ENCODE results near the gene ITGAD.
"Not testable (repeated sequence)": the region's sequence is repeated elsewhere in the genome, so short reads cannot be mapped to it uniquely, and the experiment has no call there.

The ITGAD gene

GRCh38 chr16:31429796-31430195 is 36.7 kb downstream of the ITGAD start:
- no peak for DNase-seq (ENCODE audit: low spot score)

GRCh38 chr16:31430380-31431052 is 37.4 kb downstream of the ITGAD start:
- no peak for DNase-seq (ENCODE audit: low spot score)

- DNase-seq (ENCODE audit: low spot score): no peak
Observed at GRCh38 chr16:31435341-31436220, 42.4 kb downstream of the ITGAD start.

- no peak for DNase-seq (ENCODE audit: low spot score)
Observed at GRCh38 chr16:31436221-31437045, 43.3 kb downstream of the ITGAD start.

GRCh38 chr16:31438414-31438813 is 45.3 kb downstream of the ITGAD start:
- no peak for DNase-seq (ENCODE audit: low spot score)

- DNase-seq (ENCODE audit: low spot score): not testable (repeated sequence)
Observed at GRCh38 chr16:31439023-31439422, 45.9 kb downstream of the ITGAD start.

GRCh38 chr16:31439519-31439918 is 46.4 kb downstream of the ITGAD start:
- DNase-seq (ENCODE audit: low spot score): no peak

- peak; percentile 44 for DNase-seq (ENCODE audit: low spot score)
Observed at GRCh38 chr16:31440516-31441184, 47.5 kb downstream of the ITGAD start.

- DNase-seq (ENCODE audit: low spot score): no peak
Observed at GRCh38 chr16:31441956-31442355, 48.8 kb downstream of the ITGAD start.

- DNase-seq (ENCODE audit: low spot score): not testable (repeated sequence)
Observed at GRCh38 chr16:31445931-31446330, 52.8 kb downstream of the ITGAD start.

GRCh38 chr16:31451201-31451600 is 58.1 kb downstream of the ITGAD start:
- DNase-seq (ENCODE audit: low spot score): no peak

GRCh38 chr16:31451681-31452351 is 58.7 kb downstream of the ITGAD start:
- DNase-seq (ENCODE audit: low spot score): peak; percentile 45

- DNase-seq (ENCODE audit: low spot score): peak; percentile 35
Observed at GRCh38 chr16:31452631-31453106, 59.5 kb downstream of the ITGAD start.

GRCh38 chr16:31453255-31454204 is 60.4 kb downstream of the ITGAD start:
- DNase-seq (ENCODE audit: low spot score): no peak

- no peak for DNase-seq (ENCODE audit: low spot score)
Observed at GRCh38 chr16:31455601-31456314, 62.6 kb downstream of the ITGAD start.

GRCh38 chr16:31456988-31457360 is 63.8 kb downstream of the ITGAD start:
- DNase-seq (ENCODE audit: low spot score): no peak

- peak; percentile 23 for DNase-seq (ENCODE audit: low spot score)
Observed at GRCh38 chr16:31458073-31458843, 65.1 kb downstream of the ITGAD start.

- DNase-seq (ENCODE audit: low spot score): peak; percentile 99
Observed at GRCh38 chr16:31458844-31459686, 65.9 kb downstream of the ITGAD start, which contains the start of gene ARMC5. Gene ARMC5 (plus strand): TSS chr16:31459501. CDS start chr16:31459525, 24 bp downstream.
